Keratinocyte (primary cell): Measurements from ENCODE around the gene SSTR4. TPM values are rescaled to one million over a fixed set of nuclear protein-coding genes. Genes with fewer than 3 reads are reported as not detected.

ENCODE experiments used
- DNase-seq: peaks from one replicate; pipeline ENCODE4 v3.0.0-alpha.2; 2011; ENCODE audit warnings: low read depth, missing footprints, low spot score
- FAIRE-seq: peaks from 2 replicates; lab custom pipeline; 2011; peaks lifted over from hg19 to GRCh38; lab: Jason Lieb, UNC
- H2AFZ ChIP-seq: 2 replicates; pipeline ENCODE4 v1.6.0; 2012; ENCODE audit warnings: low read length, control low read depth, inconsistent platforms; ENCODE audit not compliant: control insufficient read depth
- H3K27ac ChIP-seq: 2 replicates; pipeline ENCODE4 v1.5.1; 2011; ENCODE audit warnings: low read length; ENCODE audit not compliant: control insufficient read depth, insufficient read depth
- H3K27me3 ChIP-seq: 3 replicates; pipeline ENCODE4 v1.6.0; 2011; ENCODE audit warnings: low read length; ENCODE audit not compliant: control insufficient read depth, insufficient read depth; ENCODE audit errors: extremely low read depth
- H3K36me3 ChIP-seq, 2 experiments: 2 replicates in 1 of 2; 3 replicates in 1 of 2; pipeline ENCODE4 v1.5.1; 2011; ENCODE audit warnings: low read length in 2 of 2, mild to moderate bottlenecking in 1 of 2; ENCODE audit not compliant: control insufficient read depth in 2 of 2, insufficient read depth in 2 of 2; ENCODE audit errors: extremely low read depth in 1 of 2
- H3K4me1 ChIP-seq: 3 replicates; pipeline ENCODE4 v1.5.1; 2011; ENCODE audit warnings: low read length; ENCODE audit not compliant: control insufficient read depth, insufficient read depth; ENCODE audit errors: extremely low read depth
- H3K4me2 ChIP-seq: 3 replicates; pipeline ENCODE4 v1.6.0; 2011; ENCODE audit warnings: low read depth, low read length; ENCODE audit not compliant: control insufficient read depth, insufficient read depth; ENCODE audit errors: extremely low read depth
- H3K4me3 ChIP-seq, 3 experiments: fragments of 200-600 bp in 1 of 3; sonication (generic) in 1 of 3; 2 replicates in 2 of 3; 3 replicates in 1 of 3; pipeline ENCODE4 v1.5.1; 2011 to 2016; ENCODE audit warnings: low read length in 3 of 3, mild to moderate bottlenecking in 3 of 3, control low read depth in 2 of 3, inconsistent platforms in 1 of 3, low read depth in 1 of 3, mixed read lengths in 1 of 3, mixed run types in 1 of 3, moderate library complexity in 1 of 3; ENCODE audit not compliant: control insufficient read depth in 2 of 3, insufficient read depth in 2 of 3; ENCODE audit errors: extremely low read depth in 1 of 3
- H3K79me2 ChIP-seq: 2 replicates; pipeline ENCODE4 v1.6.0; 2012; ENCODE audit warnings: low read length; ENCODE audit not compliant: control insufficient read depth, insufficient read depth
- H3K9ac ChIP-seq: 3 replicates; pipeline ENCODE4 v1.6.0; 2011; ENCODE audit warnings: low read length; ENCODE audit not compliant: control insufficient read depth, insufficient read depth; ENCODE audit errors: extremely low read depth
- H3K9me1 ChIP-seq: 3 replicates; pipeline ENCODE4 v1.6.0; 2011; ENCODE audit warnings: low read length; ENCODE audit not compliant: control insufficient read depth, insufficient read depth; ENCODE audit errors: extremely low read depth
- H3K9me3 ChIP-seq: 2 replicates; pipeline ENCODE4 v1.5.1; 2012; ENCODE audit warnings: low read depth, low read length; ENCODE audit not compliant: control insufficient read depth
- H4K20me1 ChIP-seq: 3 replicates; pipeline ENCODE4 v1.6.0; 2011; ENCODE audit warnings: low read length; ENCODE audit not compliant: control insufficient read depth, insufficient read depth; ENCODE audit errors: extremely low read depth
- CTCF ChIP-seq, 3 experiments: IDR thresholded peaks in 1 of 3; conservative IDR thresholded peaks in 1 of 3; optimal IDR thresholded peaks in 1 of 3; 2 replicates in 2 of 3; 3 replicates in 1 of 3; pipeline versions ENCODE3 to v1.5.1; 2011; ENCODE audit warnings: low read length in 3 of 3, mild to moderate bottlenecking in 3 of 3, moderate library complexity in 2 of 3, control low read depth in 1 of 3, inconsistent platforms in 1 of 3; ENCODE audit not compliant: insufficient read depth in 2 of 3; ENCODE audit errors: extremely low read depth in 1 of 3
- EZH2 ChIP-seq: IDR thresholded peaks from one replicate; pipeline ENCODE4 v1.6.1; 2012; ENCODE audit warnings: inconsistent platforms, mild to moderate bottlenecking, low read length, moderate library complexity
- dilution Hi-C: fragments of 300-500 bp; cut with MboI; formaldehyde crosslinking; loops from one replicate; pipeline ENCODE4 v1.7.0; 2020; ENCODE audit warnings: low sequenced_read_pairs; ENCODE audit not compliant: extremely low pct_ligation_motif_present
- polyA plus RNA-seq, 5 experiments: library from polyadenylated mRNA; depleted of rRNA in 3 of 5; stranded (reverse) in 3 of 5; stranded (forward) in 1 of 5; unstranded in 1 of 5; fragments of >200 nt; gene quantifications; 1 replicate in 1 of 5; 2 replicates in 3 of 5; 3 replicates in 1 of 5; pipeline versions ENCODE4 v1.2.1 to v1.2.3, GENCODE V29; 2011 to 2012; ENCODE audit warnings: missing spikeins in 2 of 5, low read depth in 1 of 5, low replicate concordance in 1 of 5

The SSTR4 gene
- polyA plus RNA-seq, 1 donor (not counting 4 experiments of a cell fraction or from before 2014, with no cell fraction given) = not detected

- H3K9me1 ChIP-seq = no peaks in the 10 kb centered on the region
- H3K27ac ChIP-seq = no peak overlapping the region
- DNase-seq (no peak), FAIRE-seq (peak; percentile 23)
- no peak overlapping the region for H2AFZ ChIP-seq
- dilution Hi-C loops = loop anchor here (25.0 kb wide), 1 partner anchor 141 kb away; no protein-coding TSS in a partner anchor
- no peaks in the 10 kb centered on the region for H4K20me1 ChIP-seq
- peaks cover 19% of the 10 kb centered on the region for H3K4me1 ChIP-seq
- H3K9ac ChIP-seq = no peak overlapping the region
- H3K9me3 ChIP-seq = no peaks in the 10 kb centered on the region
- H3K4me2 ChIP-seq = peak overlapping the region; percentile 46
- H3K27me3 ChIP-seq = no peaks in the 10 kb centered on the region
- TF ChIP-seq EZH2 = no peak
- no peak for TF ChIP-seq CTCF (optimal IDR thresholded peaks at IDR 0.05 in 1 of 3, IDR thresholded peaks at IDR 0.05 in 1 of 3, conservative IDR thresholded peaks at IDR 0.05 in 1 of 3; ENCODE audit: extremely low read depth in 1 of 3, insufficient read depth in 2 of 3, low read length in 3 of 3)
- peak overlapping the region in 1 of 3 experiments; percentile 24 for H3K4me3 ChIP-seq
- H3K79me2 ChIP-seq = no peaks in the 10 kb centered on the region
- H3K36me3 ChIP-seq = no peaks in the 10 kb centered on the region
Measured at GRCh38 chr20:23046431-23046830, 11.3 kb downstream of the SSTR4 start.

GRCh38 chr20:23047001-23047737 lies 12.1 kb downstream of the SSTR4 start:
- H3K4me1 ChIP-seq = peaks cover 19% of the 10 kb centered on the region
- no peaks in the 10 kb centered on the region for H4K20me1 ChIP-seq
- H3K27ac ChIP-seq = no peak overlapping the region
- H3K9me3 ChIP-seq = no peaks in the 10 kb centered on the region
- FAIRE-seq = peak; percentile 52
- no peaks in the 10 kb centered on the region for H3K9me1 ChIP-seq
- H3K27me3 ChIP-seq = no peaks in the 10 kb centered on the region
- DNase-seq = no peak
- dilution Hi-C loops = loop anchor here (25.0 kb wide), 1 partner anchor 140 kb away; no protein-coding TSS in a partner anchor
- H3K4me2 ChIP-seq = peak overlapping the region; percentile 93
- H2AFZ ChIP-seq = no peak overlapping the region
- H3K4me3 ChIP-seq = peak overlapping the region in 2 of 3 experiments; percentile 21 to 46
- no peak overlapping the region for H3K9ac ChIP-seq
- TF ChIP-seq CTCF (optimal IDR thresholded peaks at IDR 0.05 in 1 of 3, IDR thresholded peaks at IDR 0.05 in 1 of 3, conservative IDR thresholded peaks at IDR 0.05 in 1 of 3; ENCODE audit: extremely low read depth in 1 of 3, insufficient read depth in 2 of 3, low read length in 3 of 3) (no peak), EZH2 (no peak)
- H3K79me2 ChIP-seq = no peaks in the 10 kb centered on the region
- no peaks in the 10 kb centered on the region for H3K36me3 ChIP-seq
